BJ (cell line): Measurements from ENCODE around the gene LRMDA. TPM values are rescaled to one million over a fixed set of nuclear protein-coding genes. Genes with fewer than 3 reads are reported as not detected.

Experiments used
- CTCF ChIA-PET: fragments of 350-600 bp; formaldehyde crosslinking; extraction: SDS; loops from one replicate; lab custom pipeline; 2021; ENCODE audit warnings: antibody characterized with exemption, inconsistent platforms; lab: Yijun Ruan, JAX
- POLR2A ChIA-PET: fragments of 300-600 bp; sonication (Branson Sonifier 250); formaldehyde crosslinking; extraction: SDS; loops from one replicate; lab custom pipeline; 2021; ENCODE audit warnings: antibody characterized with exemption; lab: Charles Lee
- DNase-seq: peaks from one replicate; pipeline ENCODE4 v3.0.0-alpha.2; 2011; ENCODE audit warnings: low read depth
- H3K27me3 ChIP-seq: 2 replicates; pipeline ENCODE4 v1.6.0; 2011; ENCODE audit warnings: low read length; ENCODE audit not compliant: control insufficient read depth, insufficient read depth
- H3K36me3 ChIP-seq: 2 replicates; pipeline ENCODE4 v1.5.1; 2011; ENCODE audit warnings: low read length; ENCODE audit not compliant: control insufficient read depth, insufficient read depth
- H3K4me3 ChIP-seq: 2 replicates; pipeline ENCODE4 v1.5.1; 2011; ENCODE audit warnings: low read depth, mild to moderate bottlenecking, control low read depth, low read length
- CTCF ChIP-seq: IDR thresholded peaks from 2 replicates; pipeline ENCODE4 v1.5.1; 2011; ENCODE audit warnings: low read depth, mild to moderate bottlenecking, control low read depth, inconsistent platforms, low read length, moderate library complexity; ENCODE audit not compliant: insufficient read depth
- polyA plus RNA-seq: library from polyadenylated mRNA; depleted of rRNA; stranded (reverse); fragments of >200 nt; gene quantifications from 2 replicates; pipeline ENCODE4 v1.2.3, GENCODE V29; 2011

The LRMDA gene
- polyA plus RNA-seq, 1 experiment = not detected

DNA sequence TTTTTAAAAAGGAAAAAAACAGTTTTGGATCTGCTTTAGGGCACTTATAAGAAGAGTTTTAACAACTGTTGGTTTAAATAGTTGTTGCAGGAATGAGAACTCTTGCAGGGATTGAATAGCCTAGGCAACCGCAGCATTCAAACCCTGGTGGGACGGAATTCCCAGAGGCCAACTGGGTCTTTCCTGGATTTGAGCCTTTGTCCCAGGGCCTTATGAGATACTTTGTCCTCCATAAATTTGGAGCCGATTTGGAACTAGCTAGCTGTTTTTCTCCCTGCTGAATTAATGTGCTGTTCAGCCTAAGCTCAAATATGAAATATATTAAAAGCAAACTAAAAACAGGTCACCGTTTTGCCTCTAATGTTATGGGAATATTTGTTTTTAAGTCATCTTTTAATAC is 109.6 kb downstream of the LRMDA start:
- POLR2A ChIA-PET = no interaction called here
- DNase-seq = no peak
- no peak overlapping the region for H3K4me3 ChIP-seq
- no peaks in the 10 kb centered on the region for H3K36me3 ChIP-seq
- no peak for TF ChIP-seq CTCF
- peaks cover 1% of the 10 kb centered on the region for H3K27me3 ChIP-seq
- CTCF ChIA-PET = interaction anchor here (1.3 kb wide), 1 partner anchor 14 kb away, joined by 3 read pairs; no protein-coding TSS in a partner anchor

DNA sequence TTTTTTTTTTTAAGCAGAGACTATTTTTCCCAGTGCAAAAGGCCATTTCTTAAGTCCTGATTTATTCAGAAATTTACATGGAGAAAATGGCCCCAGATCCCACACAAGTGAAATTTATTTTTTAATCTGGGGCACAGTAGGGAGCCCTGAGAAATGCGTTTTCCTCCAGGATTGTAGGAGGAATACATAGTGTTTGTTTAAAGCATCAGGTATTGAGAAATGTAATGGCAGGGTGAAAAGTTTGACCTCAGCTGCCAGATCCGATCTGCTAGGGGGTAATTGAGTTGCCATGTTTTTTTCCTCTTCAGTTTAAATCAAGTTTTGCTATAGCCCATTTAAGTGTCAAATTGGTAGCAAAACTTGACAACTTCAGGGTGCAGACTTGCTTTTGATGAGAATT is 110.0 kb downstream of the LRMDA start:
- POLR2A ChIA-PET = no interaction called here
- TF ChIP-seq CTCF = no peak
- Histone ChIP-seq H3K27me3 (peaks cover 1% of the 10 kb centered on the region), H3K36me3 (no peaks in the 10 kb centered on the region), H3K4me3 (no peak overlapping the region)
- no peak for DNase-seq
- CTCF ChIA-PET = no interaction called here

- no peak for DNase-seq
- no peak for TF ChIP-seq CTCF
- ChIA-PET CTCF (no interaction called here), POLR2A (no interaction called here)
- Histone ChIP-seq H3K36me3 (no peaks in the 10 kb centered on the region), H3K4me3 (no peak overlapping the region), H3K27me3 (peaks cover 1% of the 10 kb centered on the region)
Observed at GRCh38 chr10:75542084-75542483, 110.7 kb downstream of the LRMDA start.

DNA sequence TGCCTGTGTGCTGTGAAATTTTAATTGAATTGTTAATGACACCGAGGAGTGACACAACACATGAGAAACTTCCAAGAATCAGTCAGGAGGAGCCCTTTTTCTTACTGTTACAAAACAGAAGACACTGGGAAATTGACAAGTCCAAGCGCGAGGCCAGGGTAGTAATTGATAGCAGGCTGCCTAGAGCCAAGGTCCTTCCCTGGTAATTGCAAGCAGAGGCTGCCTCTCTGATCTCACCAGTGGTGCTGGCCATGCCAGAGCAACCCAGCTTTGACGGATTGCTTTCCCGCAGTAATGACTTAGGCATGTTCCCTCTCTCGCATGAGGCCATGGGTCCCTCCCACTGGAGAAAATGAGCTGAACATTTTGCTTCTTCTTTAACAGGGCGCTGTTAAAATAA is 111.5 kb downstream of the LRMDA start:
- ChIA-PET POLR2A (no interaction called here), CTCF (no interaction called here)
- peak; percentile 6 for DNase-seq
- TF ChIP-seq CTCF = no peak
- H3K36me3 ChIP-seq = no peaks in the 10 kb centered on the region
- H3K4me3 ChIP-seq = no peak overlapping the region
- H3K27me3 ChIP-seq = peaks cover 1% of the 10 kb centered on the region

DNA sequence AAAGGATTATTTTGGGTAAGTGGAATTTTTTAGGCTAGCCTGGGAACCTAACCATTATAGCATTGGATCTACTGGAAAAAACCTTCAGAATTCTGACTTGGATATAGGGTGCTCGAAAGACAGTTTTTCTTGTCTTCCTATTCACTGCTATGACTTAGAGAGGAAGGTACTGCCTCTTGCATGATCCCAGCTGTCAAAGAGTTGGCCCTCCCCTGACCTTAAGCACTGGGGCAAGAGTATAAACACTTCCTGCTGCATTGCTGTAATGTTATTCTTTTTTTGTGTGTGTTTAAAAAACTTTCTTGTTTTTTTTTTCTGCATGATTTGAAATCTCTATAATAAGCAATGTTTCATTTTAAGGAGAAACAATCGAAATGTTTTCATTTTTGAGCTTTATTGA is 113.0 kb downstream of the LRMDA start:
- ChIA-PET POLR2A (no interaction called here), CTCF (interaction anchor here (0.8 kb wide), 1 partner anchor 484 kb away, joined by 3 read pairs; no protein-coding TSS in a partner anchor)
- no peak for TF ChIP-seq CTCF
- H3K27me3 ChIP-seq = peaks cover 1% of the 10 kb centered on the region
- no peak for DNase-seq
- H3K36me3 ChIP-seq = no peaks in the 10 kb centered on the region
- H3K4me3 ChIP-seq = no peak overlapping the region
